Esophagus muscularis mucosa (tissue), 4 donors: ENCODE results near the gene TCF7L2. TPM values are rescaled to one million over a fixed set of nuclear protein-coding genes. Genes with fewer than 3 reads are reported as not detected.

Source experiments
- DNase-seq: peaks from one replicate; pipeline ENCODE4 v3.0.0-alpha.2; 2017; ENCODE audit errors: extremely low spot score
- H3K27ac ChIP-seq, 4 donors: fragments of 200-600 bp; sonication (generic); replicated peaks in 1 of 4; 1 replicate in 3 of 4; 2 replicates in 1 of 4; pipeline ENCODE4 v1.5.1; 2016 to 2019; ENCODE audit warnings: mild to moderate bottlenecking in 1 of 4
- H3K27me3 ChIP-seq, 4 donors: fragments of 200-600 bp; sonication (generic); one replicate each; pipeline versions ENCODE4 v1.5.1 to v1.6.0; 2016 to 2019
- H3K36me3 ChIP-seq, 4 donors: fragments of 200-600 bp; sonication (generic); one replicate each; pipeline ENCODE4 v1.5.1; 2016 to 2019
- H3K4me1 ChIP-seq, 4 donors: fragments of 200-600 bp; sonication (generic); one replicate each; pipeline ENCODE4 v1.5.1; 2016 to 2019
- H3K4me3 ChIP-seq, 4 donors: fragments of 200-600 bp; sonication (generic); 1 replicate in 2 of 4; 2 replicates in 2 of 4; pipeline ENCODE4 v1.5.1; 2016 to 2019; ENCODE audit warnings: mild to moderate bottlenecking in 4 of 4, moderate library complexity in 1 of 4
- H3K9me3 ChIP-seq, 4 donors: fragments of 200-600 bp; sonication (generic); 1 replicate in 3 of 4; 2 replicates in 1 of 4; pipeline ENCODE4 v1.5.1; 2016 to 2019
- CTCF ChIP-seq, 3 experiments: fragments of 200-600 bp in 2 of 3; fragments of 450-650 bp in 1 of 3; sonication (generic) in 2 of 3; IDR thresholded peaks; one replicate each; pipeline ENCODE4 v1.5.1; 2017 to 2019; ENCODE audit warnings: antibody characterized with exemption in 3 of 3, mild to moderate bottlenecking in 2 of 3, moderate library complexity in 1 of 3
- EP300 ChIP-seq: sonication (generic); formaldehyde crosslinking; IDR thresholded peaks from one replicate; pipeline ENCODE4 v1.6.1; 2017; ENCODE audit warnings: antibody characterized with exemption
- POLR2A ChIP-seq: fragments of 450-650 bp; IDR thresholded peaks from one replicate; pipeline ENCODE4 v1.6.1; 2017; ENCODE audit warnings: antibody characterized with exemption, moderate library complexity, mild to moderate bottlenecking, low read depth
- POLR2AphosphoS5 ChIP-seq, 2 donors: sonication (generic); formaldehyde crosslinking; IDR thresholded peaks; one replicate each; pipeline ENCODE4 v1.6.1; 2017; ENCODE audit warnings: antibody characterized with exemption in 2 of 2
- WGBS: methylation state at CpG from one replicate; pipeline ENCODE4 v1.1.5; 2018; 5-methylcytosine and 5-hydroxymethylcytosine counted together
- intact Hi-C: fragments of 100-400 bp; cut with DNase I; formaldehyde crosslinking; loops from one replicate; pipeline ENCODE4 v1.15.1; 2023
- total RNA-seq, 4 donors: library from RNA; depleted of rRNA; stranded (reverse); fragments of >200 nt; gene quantifications; one replicate each; pipeline versions ENCODE4 v1.1.0 to v1.2.1, GENCODE V29; 2016

Gene TCF7L2
- total RNA-seq, 4 donors from 2014 or later = 7.8 to 24.1 (median 19.2) TPM

DNA sequence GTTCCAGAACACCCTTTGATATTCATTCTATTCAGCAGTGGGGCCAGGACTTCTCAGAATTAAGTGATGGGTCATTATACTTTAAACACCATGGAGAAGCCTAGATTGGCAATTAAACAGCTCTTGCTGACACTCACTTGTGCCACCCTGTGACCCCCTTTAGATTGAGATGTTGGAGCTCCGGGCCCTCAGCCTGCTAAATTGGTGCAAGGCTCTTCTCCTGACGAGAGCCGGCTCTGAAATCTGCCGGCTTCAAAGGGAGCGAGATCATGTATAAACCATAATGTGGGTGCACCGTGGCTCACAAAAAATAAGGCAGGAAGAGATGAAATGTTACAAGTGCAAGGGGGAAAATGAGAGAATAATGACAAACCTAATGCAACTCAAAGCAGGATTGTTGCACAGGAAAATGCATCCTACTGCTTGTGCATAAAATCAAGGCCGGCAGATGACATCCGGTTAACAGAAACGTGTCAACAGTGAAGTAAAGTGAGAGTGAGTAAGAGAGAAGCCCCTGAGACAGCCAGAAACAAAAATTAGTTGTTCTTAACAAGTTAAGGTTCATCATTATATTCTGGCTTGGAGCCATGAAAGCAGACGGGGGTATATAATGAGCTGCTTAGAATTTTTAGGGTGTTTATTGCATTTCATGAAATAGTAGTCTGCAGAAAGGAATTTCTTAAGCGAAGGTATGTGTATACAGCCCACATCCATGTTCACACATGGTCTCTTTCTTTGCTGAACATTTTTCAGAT lies 198.2 kb downstream of the TCF7L2 start:
- no peak for TF ChIP-seq EP300
- no peak for TF ChIP-seq POLR2A
- no peak for TF ChIP-seq POLR2AphosphoS5 (IDR thresholded peaks at IDR 0.05)
- TF ChIP-seq CTCF (IDR thresholded peaks at IDR 0.05) = no peak
- no peak overlapping the region for H3K4me3 ChIP-seq

DNA sequence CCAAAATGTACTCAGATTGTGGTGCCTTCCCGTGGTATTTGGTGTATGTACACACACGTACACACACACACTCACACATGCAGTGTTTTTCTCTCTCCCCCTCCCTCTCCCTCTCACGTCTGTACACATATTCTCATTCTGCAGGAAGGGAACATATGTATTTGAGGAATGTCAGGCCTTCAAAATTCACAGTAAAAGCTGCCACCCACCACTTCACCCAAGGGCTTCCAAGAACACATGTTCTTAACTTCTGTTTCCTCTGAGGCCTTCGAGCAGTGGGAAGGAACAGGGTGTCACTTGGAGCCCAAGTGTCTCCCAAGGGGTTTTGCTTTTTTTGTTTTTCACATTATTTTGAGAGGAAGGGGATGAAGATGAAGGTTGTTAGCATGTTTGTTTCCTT lies 198.9 kb downstream of the TCF7L2 start:
- WGBS = 87% methylated on average over 4 of the region's 4 CpGs
- H3K27ac ChIP-seq = no peak overlapping the region
- H3K4me3 ChIP-seq = no peak overlapping the region
- intact Hi-C loops = no loop called here
- H3K27me3 ChIP-seq = no peaks in the 10 kb centered on the region
- peaks cover 31 to 98% (median 81%) of the 10 kb centered on the region in 4 donors for H3K36me3 ChIP-seq
- no peak for DNase-seq
- H3K9me3 ChIP-seq = no peaks in the 10 kb centered on the region
- no peaks in the 10 kb centered on the region for H3K4me1 ChIP-seq
- no peak for TF ChIP-seq CTCF (IDR thresholded peaks at IDR 0.05)
- no peak for TF ChIP-seq EP300
- TF ChIP-seq POLR2AphosphoS5 (IDR thresholded peaks at IDR 0.05) = no peak
- TF ChIP-seq POLR2A = no peak

More for the DNA sequence above, 198.2 kb downstream of the TCF7L2 start:
- Histone ChIP-seq H3K36me3 (peaks cover 24 to 98% (median 81%) of the 10 kb centered on the region in 4 donors), H3K9me3 (no peaks in the 10 kb centered on the region), H3K4me1 (no peaks in the 10 kb centered on the region), H3K27ac (no peak overlapping the region), H3K27me3 (no peaks in the 10 kb centered on the region)
- intact Hi-C loops = no loop called here
- no peak for DNase-seq
- 88% methylated on average over 11 of the region's 11 CpGs for WGBS

DNA sequence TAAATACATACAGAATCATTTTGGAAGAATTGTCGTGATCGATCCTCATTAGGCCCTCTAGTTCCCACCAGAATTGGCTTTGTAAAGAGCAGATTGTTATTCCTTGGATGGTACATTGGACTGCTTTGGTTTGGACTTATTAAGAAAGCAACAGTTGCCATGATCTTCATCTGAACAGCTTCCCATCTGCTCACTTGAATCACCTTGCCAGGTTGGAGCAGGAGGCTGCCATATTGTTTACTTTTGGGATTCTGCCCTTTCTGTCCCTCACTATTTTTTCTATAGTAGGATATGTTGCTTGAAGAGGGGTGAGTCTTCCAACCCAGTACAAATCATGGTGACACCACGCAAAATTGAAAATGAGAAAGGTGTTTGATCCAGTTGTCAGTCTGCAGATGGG lies 199.6 kb downstream of the TCF7L2 start:
- 63% methylated on average over 3 of the region's 3 CpGs for WGBS

DNA sequence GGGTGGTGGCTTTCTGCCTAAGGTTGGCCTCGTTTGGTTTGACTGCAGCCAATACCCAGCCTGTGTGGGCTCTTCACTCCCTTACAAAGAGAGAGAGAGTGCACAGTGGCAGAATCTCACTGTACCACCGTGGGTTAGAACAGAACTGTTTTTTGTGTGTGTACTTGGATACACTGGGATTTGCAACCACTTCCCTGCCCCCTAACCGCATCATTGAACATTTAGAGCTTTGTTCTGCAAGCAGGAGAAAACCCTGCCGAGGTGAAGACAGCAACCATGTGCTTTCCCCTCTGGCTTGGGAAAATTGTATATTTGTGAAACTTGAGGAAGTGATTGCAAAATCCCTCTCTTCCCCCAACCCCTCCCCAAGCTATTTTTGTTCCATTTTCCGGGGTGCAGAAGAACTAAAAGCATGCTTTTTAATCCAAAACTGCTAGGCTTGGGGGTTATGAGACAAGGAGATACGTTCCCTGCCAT lies 201.2 kb downstream of the TCF7L2 start:
- WGBS = 73% methylated on average over 6 of the region's 6 CpGs
- Histone ChIP-seq H3K9me3 (no peaks in the 10 kb centered on the region), H3K27ac (no peak overlapping the region), H3K4me1 (no peaks in the 10 kb centered on the region), H3K4me3 (no peak overlapping the region), H3K36me3 (peaks cover 31 to 99% (median 80%) of the 10 kb centered on the region in 4 donors), H3K27me3 (no peaks in the 10 kb centered on the region)
- DNase-seq = no peak
- intact Hi-C loops = no loop called here
- TF ChIP-seq EP300 (no peak), POLR2AphosphoS5 (IDR thresholded peaks at IDR 0.05) (no peak), POLR2A (no peak), CTCF (IDR thresholded peaks at IDR 0.05) (no peak)

More for the DNA sequence above, 199.6 kb downstream of the TCF7L2 start:
- H3K4me1 ChIP-seq = no peaks in the 10 kb centered on the region
- H3K27me3 ChIP-seq = no peaks in the 10 kb centered on the region
- TF ChIP-seq CTCF (IDR thresholded peaks at IDR 0.05) = no peak
- TF ChIP-seq POLR2A = no peak
- no peak for TF ChIP-seq POLR2AphosphoS5 (IDR thresholded peaks at IDR 0.05)
- TF ChIP-seq EP300 = no peak
- H3K9me3 ChIP-seq = no peaks in the 10 kb centered on the region
- intact Hi-C loops = no loop called here
- H3K27ac ChIP-seq = no peak overlapping the region
- H3K36me3 ChIP-seq = peaks cover 31 to 98% (median 80%) of the 10 kb centered on the region in 4 donors
- DNase-seq = no peak
- H3K4me3 ChIP-seq = no peak overlapping the region
